AG04450 (cell line): ENCODE results near the gene AGAP3. TPM values are rescaled to one million over a fixed set of nuclear protein-coding genes. Genes with fewer than 3 reads are reported as not detected.

Experiments used
- CTCF ChIA-PET: fragments of 300-600, 350-600 bp; formaldehyde crosslinking; extraction: SDS; loops from one replicate; lab custom pipeline; 2022; ENCODE audit warnings: antibody characterized with exemption, inconsistent platforms; lab: Charles Lee
- POLR2A ChIA-PET: fragments of 350-600 bp; formaldehyde crosslinking; extraction: SDS; loops from one replicate; lab custom pipeline; 2021; ENCODE audit warnings: antibody characterized with exemption, inconsistent platforms; lab: Yijun Ruan, JAX
- DNase-seq: peaks from one replicate; pipeline ENCODE4 v3.0.0-alpha.2; 2011; ENCODE audit warnings: low read depth, low spot score
- H3K27ac ChIP-seq: one replicate; pipeline ENCODE4 v1.5.1; 2012; ENCODE audit warnings: low read depth, low read length, control low read depth
- H3K27me3 ChIP-seq: one replicate; pipeline ENCODE4 v1.6.0; 2012; ENCODE audit warnings: low read length; ENCODE audit not compliant: control insufficient read depth, insufficient read depth
- H3K4me3 ChIP-seq: 2 replicates; pipeline ENCODE4 v1.5.1; 2011; ENCODE audit warnings: mild to moderate bottlenecking, low read depth, low read length, control low read depth
- H3K9me3 ChIP-seq: 2 replicates; pipeline ENCODE4 v1.5.1; 2012; ENCODE audit warnings: low read length; ENCODE audit not compliant: control insufficient read depth, insufficient read depth
- polyA plus RNA-seq: library from polyadenylated mRNA; depleted of rRNA; stranded (reverse); fragments of >200 nt; gene quantifications from 2 replicates; pipeline ENCODE4 v1.2.3, GENCODE V29; 2011
- TF ChIP-seq, protein P1 (sequence below): IDR thresholded peaks from 2 replicates; pipeline ENCODE4 v1.5.1; 2011; ENCODE audit warnings: low read depth, low read length, control low read depth, inconsistent platforms

Gene AGAP3
- polyA plus RNA-seq, 1 experiment = 44.6 TPM

DNA sequence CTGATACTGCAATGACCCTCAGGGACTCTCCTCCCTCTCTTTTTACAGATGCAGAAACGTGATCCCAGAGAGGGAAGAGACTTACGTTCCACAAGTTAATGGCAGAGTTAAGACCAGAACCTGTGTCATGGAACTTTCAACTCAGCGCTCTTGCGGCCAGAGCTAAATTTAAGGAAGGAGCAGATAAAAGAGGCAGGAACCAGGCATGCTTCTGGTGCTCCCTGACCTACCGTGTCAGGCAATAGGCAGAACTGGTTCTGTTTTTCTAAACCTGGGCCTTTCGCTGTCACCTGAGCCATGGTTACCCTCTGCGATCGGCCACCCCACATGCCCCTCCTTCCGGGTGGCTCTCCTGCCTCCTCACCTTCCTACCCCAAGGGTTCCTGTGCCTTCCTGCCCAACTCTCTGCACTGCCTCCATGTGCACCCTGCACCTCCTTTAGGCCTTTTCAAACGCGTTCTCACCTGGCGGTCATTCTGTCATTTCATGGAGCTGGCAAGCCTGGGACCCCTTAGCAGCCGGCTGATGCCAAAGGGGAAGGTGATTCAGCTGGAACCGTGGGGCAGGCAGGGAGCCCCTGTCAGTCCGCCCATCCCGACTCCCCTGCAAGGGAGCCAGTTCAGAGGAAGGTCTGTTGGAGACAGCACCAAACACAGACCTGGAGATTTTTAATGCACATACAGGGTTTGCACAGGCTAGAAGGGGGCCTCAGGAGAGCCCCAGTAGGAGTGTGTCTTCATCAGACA is 88.9 kb downstream of the AGAP3 start:
- no peak overlapping the region for H3K27ac ChIP-seq
- CTCF ChIA-PET = interaction anchor here (0.6 kb wide), 1 partner anchor 134 kb away, joined by 7 read pairs; no protein-coding TSS in a partner anchor
- peaks cover 50% of the 10 kb centered on the region for H3K27me3 ChIP-seq

DNA sequence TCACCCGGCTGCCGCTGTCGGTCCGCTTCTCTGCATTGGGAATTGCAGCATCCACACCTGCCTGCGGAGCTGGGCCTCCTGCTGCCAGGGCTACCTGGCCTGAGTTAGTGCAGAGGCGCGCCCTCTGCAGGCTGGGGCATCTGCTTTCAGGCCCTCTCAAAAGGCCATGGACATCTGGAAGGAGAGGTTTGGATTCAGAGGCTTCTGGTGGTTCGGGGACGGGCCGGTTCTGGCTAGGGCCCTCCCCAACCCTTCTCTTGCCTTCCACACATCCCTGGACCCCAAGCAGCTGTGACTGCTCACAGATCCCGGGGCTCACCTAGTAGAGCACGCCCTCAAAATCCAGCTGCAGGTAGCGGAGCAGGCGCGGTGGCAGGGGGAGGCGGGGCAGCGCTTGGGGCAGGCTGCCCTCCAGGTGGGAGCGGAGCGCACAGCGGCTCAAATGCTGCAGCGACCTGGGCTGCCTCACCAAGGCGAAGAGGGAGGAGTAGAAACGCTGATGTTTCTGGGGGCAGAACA is 89.6 kb downstream of the AGAP3 start:
- H3K27ac ChIP-seq = no peak overlapping the region
- ChIA-PET POLR2A (no interaction called here), CTCF (interaction anchor here (1.7 kb wide), 1 partner anchor 52 kb away, joined by 5 read pairs; no protein-coding TSS in a partner anchor)
- no peak overlapping the region for H3K4me3 ChIP-seq
- no peak for DNase-seq
- TF ChIP-seq, protein P1, sequence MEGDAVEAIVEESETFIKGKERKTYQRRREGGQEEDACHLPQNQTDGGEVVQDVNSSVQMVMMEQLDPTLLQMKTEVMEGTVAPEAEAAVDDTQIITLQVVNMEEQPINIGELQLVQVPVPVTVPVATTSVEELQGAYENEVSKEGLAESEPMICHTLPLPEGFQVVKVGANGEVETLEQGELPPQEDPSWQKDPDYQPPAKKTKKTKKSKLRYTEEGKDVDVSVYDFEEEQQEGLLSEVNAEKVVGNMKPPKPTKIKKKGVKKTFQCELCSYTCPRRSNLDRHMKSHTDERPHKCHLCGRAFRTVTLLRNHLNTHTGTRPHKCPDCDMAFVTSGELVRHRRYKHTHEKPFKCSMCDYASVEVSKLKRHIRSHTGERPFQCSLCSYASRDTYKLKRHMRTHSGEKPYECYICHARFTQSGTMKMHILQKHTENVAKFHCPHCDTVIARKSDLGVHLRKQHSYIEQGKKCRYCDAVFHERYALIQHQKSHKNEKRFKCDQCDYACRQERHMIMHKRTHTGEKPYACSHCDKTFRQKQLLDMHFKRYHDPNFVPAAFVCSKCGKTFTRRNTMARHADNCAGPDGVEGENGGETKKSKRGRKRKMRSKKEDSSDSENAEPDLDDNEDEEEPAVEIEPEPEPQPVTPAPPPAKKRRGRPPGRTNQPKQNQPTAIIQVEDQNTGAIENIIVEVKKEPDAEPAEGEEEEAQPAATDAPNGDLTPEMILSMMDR = no peak
- H3K9me3 ChIP-seq = peaks cover 21% of the 10 kb centered on the region
- H3K27me3 ChIP-seq = peaks cover 53% of the 10 kb centered on the region

More for the DNA sequence above, 88.9 kb downstream of the AGAP3 start:
- POLR2A ChIA-PET = no interaction called here
- Histone ChIP-seq H3K4me3 (no peak overlapping the region), H3K9me3 (peaks cover 21% of the 10 kb centered on the region)
- TF ChIP-seq, protein P1 = no peak
- no peak for DNase-seq

DNA sequence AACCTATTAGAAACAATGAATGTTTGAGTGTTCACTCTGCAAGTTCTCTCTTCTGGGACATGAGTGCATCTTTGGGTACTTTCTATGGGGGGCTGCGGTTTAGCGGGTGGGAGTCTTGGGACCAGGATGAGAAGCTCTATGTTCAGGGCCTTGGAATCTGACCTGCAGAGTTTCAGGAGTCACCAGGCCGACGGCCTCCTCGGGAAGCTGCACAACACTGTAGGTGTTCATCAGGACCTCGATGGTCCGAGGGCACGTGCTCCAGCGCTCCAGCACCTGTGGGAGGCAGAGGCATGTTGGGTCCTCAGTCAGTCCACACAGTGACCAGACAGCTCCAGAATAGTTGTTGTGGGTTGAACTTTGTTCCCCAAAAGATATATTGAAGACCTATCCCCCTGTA is 90.1 kb downstream of the AGAP3 start:
- Histone ChIP-seq H3K27ac (no peak overlapping the region), H3K27me3 (peaks cover 51% of the 10 kb centered on the region), H3K4me3 (no peak overlapping the region), H3K9me3 (peaks cover 21% of the 10 kb centered on the region)
- CTCF ChIA-PET = interaction anchor here (1.7 kb wide), 1 partner anchor 52 kb away, joined by 5 read pairs; no protein-coding TSS in a partner anchor
- DNase-seq = no peak
- POLR2A ChIA-PET = no interaction called here
- TF ChIP-seq, protein P1 = no peak

DNA sequence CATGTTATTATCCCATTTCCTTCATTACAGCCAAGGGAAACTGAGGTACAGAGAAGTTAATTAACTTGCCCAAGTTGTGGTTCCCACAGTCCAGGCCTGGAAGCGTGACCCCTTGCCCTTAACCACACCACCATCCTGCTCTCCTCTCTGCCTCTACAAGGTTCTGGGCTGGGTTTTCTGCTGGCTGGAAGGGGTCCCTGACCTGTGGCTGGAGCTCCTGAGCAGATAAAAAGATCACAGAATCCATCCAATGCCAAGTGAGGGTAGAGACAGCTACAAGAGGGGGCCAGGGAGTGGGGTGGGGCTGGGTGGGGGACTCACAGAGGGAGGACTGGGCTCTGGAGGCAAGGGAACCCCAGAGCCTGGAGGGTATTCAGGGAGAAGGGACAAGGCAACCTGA is 91.0 kb downstream of the AGAP3 start:
- H3K27me3 ChIP-seq = peaks cover 50% of the 10 kb centered on the region

More for the DNA sequence above, 91.0 kb downstream of the AGAP3 start:
- no peak for DNase-seq
- TF ChIP-seq, protein P1 = no peak
- H3K27ac ChIP-seq = no peak overlapping the region
- ChIA-PET CTCF (interaction anchor here (0.6 to 1.7 kb wide), 3 partner anchors 14 to 53 kb away, joined by 3 to 5 read pairs (median 5); no protein-coding TSS in a partner anchor), POLR2A (no interaction called here)
- peaks cover 21% of the 10 kb centered on the region for H3K9me3 ChIP-seq
- H3K4me3 ChIP-seq = no peak overlapping the region
